Mucosa of rectum (tissue), 2 donors: ENCODE measurements around the gene GAL3ST2.
"Not testable (repeated sequence)": the region's sequence is repeated elsewhere in the genome, so short reads cannot be mapped to it uniquely, and the experiment has no call there.

Source experiments
- H3K27ac ChIP-seq, 2 donors: one replicate each; pipeline ENCODE4 v1.7.0; 2013; ENCODE audit warnings: inconsistent platforms in 2 of 2, low read depth in 2 of 2, low read length in 2 of 2
- H3K27me3 ChIP-seq, 2 donors: one replicate each; pipeline ENCODE4 v1.7.0; 2013; ENCODE audit warnings: low read length in 2 of 2; ENCODE audit not compliant: control insufficient read depth in 2 of 2, insufficient read depth in 2 of 2
- H3K36me3 ChIP-seq, 2 donors: one replicate each; pipeline ENCODE4 v1.7.0; 2013; ENCODE audit warnings: low read length in 2 of 2; ENCODE audit not compliant: control insufficient read depth in 2 of 2, insufficient read depth in 2 of 2
- H3K4me1 ChIP-seq, 2 donors: one replicate each; pipeline ENCODE4 v1.7.0; 2013; ENCODE audit warnings: low read length in 2 of 2, mild to moderate bottlenecking in 1 of 2; ENCODE audit not compliant: control insufficient read depth in 2 of 2, insufficient read depth in 2 of 2
- H3K4me3 ChIP-seq, 2 donors: one replicate each; pipeline ENCODE4 v1.7.0; 2013; ENCODE audit warnings: low read length in 2 of 2
- H3K9ac ChIP-seq, 2 donors: one replicate each; pipeline ENCODE4 v1.7.0; 2013; ENCODE audit warnings: low read length in 2 of 2, low read depth in 1 of 2, mild to moderate bottlenecking in 1 of 2
- H3K9me3 ChIP-seq, 2 donors: one replicate each; pipeline ENCODE4 v1.7.0; 2013; ENCODE audit warnings: low read length in 2 of 2; ENCODE audit not compliant: control insufficient read depth in 2 of 2
- donor health status: healthy.
- donor health status: Normal muscosa, but diverticular disease.

The GAL3ST2 gene

GRCh38 chr2:241736111-241736510 is 40.5 kb upstream of the GAL3ST2 start:
- Histone ChIP-seq H3K27ac (no peak overlapping the region), H3K4me1 (peaks cover 9 to 10% of the 10 kb centered on the region in 2 donors), H3K27me3 (no peaks in the 10 kb centered on the region), H3K4me3 (no peak overlapping the region), H3K36me3 (peaks cover 0 to 5% of the 10 kb centered on the region in 2 donors), H3K9ac (no peak overlapping the region), H3K9me3 (no peaks in the 10 kb centered on the region)

- peaks cover 7 to 9% of the 10 kb centered on the region in 2 donors for H3K4me1 ChIP-seq
- H3K36me3 ChIP-seq: peaks cover 4 to 9% of the 10 kb centered on the region in 2 donors
- H3K9ac ChIP-seq: no peak overlapping the region
Observed at GRCh38 chr2:241738040-241738686, 38.5 kb upstream of the GAL3ST2 start.

DNA sequence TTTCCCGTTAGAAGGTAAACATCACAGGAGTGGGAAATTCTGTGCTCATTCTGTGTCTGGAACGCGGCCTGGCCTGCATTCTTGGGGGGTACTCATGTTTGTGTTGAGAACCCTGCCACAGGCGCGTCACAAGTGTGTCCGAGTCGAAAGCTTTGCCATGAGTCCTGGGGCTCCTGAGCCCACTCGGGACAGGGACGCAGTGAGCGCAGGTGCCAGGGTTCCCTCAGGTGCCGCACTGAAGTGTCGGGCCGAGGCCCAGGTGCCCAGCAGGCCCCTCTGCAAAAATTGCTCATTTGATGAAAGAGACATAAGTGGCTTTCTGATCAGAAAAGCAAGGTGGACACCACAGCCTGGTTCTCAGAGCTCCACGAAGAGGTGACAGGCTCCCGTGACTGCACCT is 37.4 kb upstream of the GAL3ST2 start:
- H3K36me3 ChIP-seq: peaks cover 9 to 16% of the 10 kb centered on the region in 2 donors

More at GRCh38 chr2:241738040-241738686, 38.5 kb upstream of the GAL3ST2 start:
- Histone ChIP-seq H3K9me3 (no peaks in the 10 kb centered on the region), H3K4me3 (no peak overlapping the region), H3K27ac (no peak overlapping the region), H3K27me3 (no peaks in the 10 kb centered on the region)

DNA sequence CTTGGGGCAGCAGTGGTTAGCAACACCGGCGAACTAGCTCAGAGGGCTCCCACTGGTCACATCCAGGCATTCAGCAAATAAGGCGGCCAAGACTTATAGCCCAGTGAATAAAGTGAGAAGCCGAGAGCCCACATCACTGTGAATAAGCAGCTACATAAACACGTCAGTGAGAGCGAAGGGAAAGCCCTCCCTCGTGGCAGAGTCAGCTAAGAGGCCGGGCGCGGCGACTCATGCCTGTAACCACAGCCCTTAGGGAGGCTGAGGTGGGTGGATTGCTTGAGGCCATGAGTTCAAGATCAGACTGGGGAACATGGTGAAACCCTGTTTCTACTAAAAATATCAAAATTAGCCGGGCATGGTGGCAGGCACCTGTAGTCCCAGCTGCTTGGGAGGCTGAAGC is 37.0 kb upstream of the GAL3ST2 start:
- Histone ChIP-seq H3K36me3 (peaks cover 12 to 20% of the 10 kb centered on the region in 2 donors), H3K4me1 (peaks cover 0 to 3% of the 10 kb centered on the region in 2 donors), H3K4me3 (no peak overlapping the region)

More for the DNA sequence above, 37.4 kb upstream of the GAL3ST2 start:
- Histone ChIP-seq H3K4me1 (peaks cover under 1 to 3% of the 10 kb centered on the region in 2 donors), H3K4me3 (no peak overlapping the region), H3K27me3 (no peaks in the 10 kb centered on the region), H3K9ac (no peak overlapping the region), H3K27ac (no peak overlapping the region), H3K9me3 (no peaks in the 10 kb centered on the region)

DNA sequence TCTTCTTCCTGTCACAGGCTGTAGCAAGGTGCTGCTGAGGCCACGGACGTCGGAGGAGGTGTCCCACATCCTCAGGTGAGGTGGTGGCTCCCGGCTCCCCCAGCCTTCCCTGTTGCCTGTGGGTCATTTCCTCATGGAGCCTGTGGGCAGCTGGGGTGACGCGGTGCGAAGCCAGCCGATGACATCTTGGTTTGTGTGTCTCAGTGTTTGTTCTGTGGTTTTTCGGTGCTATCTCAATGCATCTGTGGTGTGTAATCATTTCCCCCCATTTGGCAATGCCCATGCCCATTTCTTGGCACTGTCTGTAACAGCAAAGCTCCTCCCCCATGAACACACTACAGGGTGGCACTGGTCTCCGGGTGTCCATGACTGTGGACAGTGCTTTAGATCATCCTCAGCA is 35.6 kb upstream of the GAL3ST2 start:
- Histone ChIP-seq H3K36me3 (peaks cover 24 to 30% of the 10 kb centered on the region in 2 donors), H3K4me3 (no peak overlapping the region)

More for the DNA sequence above, 37.0 kb upstream of the GAL3ST2 start:
- Histone ChIP-seq H3K9ac (no peak overlapping the region), H3K27me3 (no peaks in the 10 kb centered on the region), H3K27ac (no peak overlapping the region), H3K9me3 (no peaks in the 10 kb centered on the region)

DNA sequence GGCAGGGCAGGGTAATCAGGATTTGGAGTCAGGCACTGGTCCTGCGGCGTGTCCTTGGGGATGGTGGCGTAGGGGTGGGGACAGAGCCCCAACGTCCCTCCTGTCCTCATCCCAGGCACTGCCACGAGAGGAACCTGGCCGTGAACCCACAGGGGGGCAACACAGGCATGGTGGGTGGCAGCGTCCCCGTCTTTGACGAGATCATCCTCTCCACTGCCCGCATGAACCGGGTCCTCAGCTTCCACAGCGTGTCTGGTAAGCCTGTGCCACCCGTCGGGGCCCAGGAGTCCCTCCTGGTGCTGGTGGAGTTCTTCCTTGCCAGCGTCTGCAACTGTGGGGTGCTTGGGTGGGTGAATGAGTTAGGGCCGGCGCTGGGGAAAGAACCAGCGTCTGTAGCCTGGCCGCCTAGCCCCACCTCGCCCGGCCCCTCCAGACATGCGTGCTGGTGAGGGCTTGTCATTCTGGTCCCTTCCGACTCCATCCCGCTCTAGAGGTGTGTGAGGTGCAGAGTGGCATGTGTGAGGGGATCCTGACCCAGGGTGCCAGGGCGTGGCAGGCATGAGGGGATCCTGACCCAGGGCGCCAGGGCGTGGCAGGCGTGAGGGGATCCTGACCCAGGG is 34.2 kb upstream of the GAL3ST2 start:
- Histone ChIP-seq H3K4me3 (no peak overlapping the region), H3K27me3 (no peaks in the 10 kb centered on the region), H3K9ac (no peak overlapping the region), H3K36me3 (peaks cover 25 to 30% of the 10 kb centered on the region in 2 donors), H3K4me1 (no peaks in the 10 kb centered on the region), H3K9me3 (no peaks in the 10 kb centered on the region), H3K27ac (no peak overlapping the region)

More for the DNA sequence above, 35.6 kb upstream of the GAL3ST2 start:
- Histone ChIP-seq H3K4me1 (no peaks in the 10 kb centered on the region), H3K9me3 (no peaks in the 10 kb centered on the region), H3K27ac (no peak overlapping the region), H3K9ac (no peak overlapping the region), H3K27me3 (no peaks in the 10 kb centered on the region)

GRCh38 chr2:241743008-241743407 is 33.6 kb upstream of the GAL3ST2 start:
- not testable (repeated sequence) for H3K9ac ChIP-seq, H3K9me3 ChIP-seq, H3K27ac ChIP-seq, H3K4me3 ChIP-seq, H3K27me3 ChIP-seq, H3K4me1 ChIP-seq
- peaks cover 25 to 31% of the 10 kb centered on the region in 2 donors for H3K36me3 ChIP-seq

DNA sequence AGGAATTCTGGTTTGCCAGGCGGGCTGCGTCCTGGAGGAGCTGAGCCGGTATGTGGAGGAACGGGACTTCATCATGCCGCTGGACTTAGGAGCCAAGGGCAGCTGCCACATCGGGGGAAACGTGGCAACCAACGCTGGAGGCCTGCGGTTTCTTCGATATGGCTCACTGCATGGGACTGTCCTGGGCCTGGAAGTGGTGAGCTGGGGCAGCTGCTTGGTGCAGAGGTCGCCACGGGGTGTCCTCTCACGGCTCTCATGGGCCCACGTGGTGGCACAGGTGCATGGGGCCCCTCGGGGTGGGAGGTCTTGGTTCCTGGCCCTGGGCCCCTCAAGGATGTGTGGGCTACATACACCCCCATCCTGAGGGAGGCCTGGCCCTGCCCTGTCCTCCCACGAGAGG is 33.0 kb upstream of the GAL3ST2 start:
- no peak overlapping the region for H3K9ac ChIP-seq
- no peaks in the 10 kb centered on the region for H3K27me3 ChIP-seq
- H3K4me1 ChIP-seq: no peaks in the 10 kb centered on the region
- H3K4me3 ChIP-seq: no peak overlapping the region
- no peak overlapping the region for H3K27ac ChIP-seq
- peaks cover 25 to 28% of the 10 kb centered on the region in 2 donors for H3K36me3 ChIP-seq
- no peaks in the 10 kb centered on the region for H3K9me3 ChIP-seq

- H3K9me3 ChIP-seq: no peaks in the 10 kb centered on the region
- peaks cover 25 to 34% of the 10 kb centered on the region in 2 donors for H3K36me3 ChIP-seq
Observed at GRCh38 chr2:241744028-241744754, 32.4 kb upstream of the GAL3ST2 start.

GRCh38 chr2:241745276-241745675 is 31.3 kb upstream of the GAL3ST2 start:
- H3K36me3 ChIP-seq: peaks cover 30 to 43% of the 10 kb centered on the region in 2 donors
- H3K4me1 ChIP-seq: no peaks in the 10 kb centered on the region
- no peak overlapping the region for H3K9ac ChIP-seq
- H3K27me3 ChIP-seq: no peaks in the 10 kb centered on the region
- H3K4me3 ChIP-seq: no peak overlapping the region
- no peak overlapping the region for H3K27ac ChIP-seq
- H3K9me3 ChIP-seq: no peaks in the 10 kb centered on the region

More at GRCh38 chr2:241744028-241744754, 32.4 kb upstream of the GAL3ST2 start:
- H3K4me3 ChIP-seq: no peak overlapping the region
- no peaks in the 10 kb centered on the region for H3K4me1 ChIP-seq
- no peak overlapping the region for H3K9ac ChIP-seq
- H3K27ac ChIP-seq: no peak overlapping the region
- no peaks in the 10 kb centered on the region for H3K27me3 ChIP-seq
